Activated CD8-positive, alpha-beta memory T cell treated with anti-CD3 and anti-CD28 coated beads for 1 hour (primary cell): ENCODE results near the gene ATP1B4.

ENCODE experiments used
- DNase-seq, 2 donors: peaks; one replicate each; pipeline ENCODE4 v3.0.0-alpha.2; 2020; ENCODE audit warnings: low read depth in 1 of 2; ENCODE audit errors: extremely low read depth in 1 of 2

ATP1B4 gene

GRCh38 chrX:120372667-120373370 is 10.9 kb downstream of the ATP1B4 start:
- no peak for DNase-seq

GRCh38 chrX:120377179-120377578 is 15.3 kb downstream of the ATP1B4 start:
- DNase-seq, result no peak

- no peak for DNase-seq
Observed at GRCh38 chrX:120377715-120378114, 15.8 kb downstream of the ATP1B4 start.

- no peak for DNase-seq
Observed at GRCh38 chrX:120378570-120378969, 16.7 kb downstream of the ATP1B4 start.

DNA sequence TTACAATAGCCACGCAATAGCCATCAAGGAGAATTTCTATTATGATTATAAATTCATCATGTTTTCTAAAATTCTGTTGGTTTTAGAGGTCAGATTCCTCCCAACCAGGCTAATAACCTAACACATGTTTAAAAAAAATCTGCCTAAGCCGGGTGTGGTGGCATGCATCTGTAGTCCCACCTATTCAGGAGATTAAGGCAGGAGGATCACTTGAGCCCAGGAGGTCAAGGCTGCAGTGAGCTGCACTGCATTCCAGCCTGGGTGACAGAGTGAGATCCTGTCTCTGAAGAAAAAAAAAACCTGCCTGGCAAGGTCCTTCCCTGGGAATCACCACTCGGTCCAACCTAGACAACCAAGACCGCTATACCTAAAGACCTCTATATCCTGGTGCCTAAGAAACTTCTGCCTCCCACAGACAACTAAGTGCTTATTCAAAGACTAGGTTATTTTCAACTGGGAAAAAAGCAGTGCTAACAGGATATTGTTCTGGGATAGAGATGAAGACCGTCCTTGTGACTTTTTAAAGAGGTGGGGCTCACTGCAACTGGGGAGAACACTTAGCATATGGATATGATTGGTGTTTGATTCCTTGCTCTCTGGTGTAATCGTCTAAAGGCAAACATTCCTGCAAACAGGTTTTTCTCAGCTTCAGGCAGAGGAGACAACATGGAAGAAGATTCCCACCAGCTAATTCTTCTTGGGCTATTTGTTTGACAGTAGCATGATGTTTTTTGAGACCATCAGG is 18.2 kb downstream of the ATP1B4 start:
- no peak for DNase-seq

DNA sequence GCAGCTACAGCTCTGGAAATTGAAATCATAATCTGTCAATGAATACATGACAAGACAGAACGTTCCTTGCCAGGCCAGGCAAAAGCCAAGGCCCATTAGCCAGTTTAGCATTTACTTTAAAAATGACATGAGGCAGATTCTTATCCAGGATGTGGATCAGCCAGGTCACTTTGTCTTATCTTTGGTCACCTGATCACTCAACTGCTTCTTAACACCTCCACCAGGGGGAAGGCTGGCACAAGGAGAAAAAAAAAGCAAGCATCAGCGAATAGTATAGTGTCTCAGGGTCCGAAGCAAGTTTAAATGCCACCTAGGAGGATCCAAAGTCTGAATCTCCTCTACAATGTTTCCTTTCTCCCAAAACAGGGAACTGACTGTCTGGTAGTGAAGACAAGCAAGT is 18.8 kb downstream of the ATP1B4 start:
- DNase-seq, result no peak

- no peak for DNase-seq
Observed at GRCh38 chrX:120401301-120401700, 39.4 kb downstream of the ATP1B4 start.

DNA sequence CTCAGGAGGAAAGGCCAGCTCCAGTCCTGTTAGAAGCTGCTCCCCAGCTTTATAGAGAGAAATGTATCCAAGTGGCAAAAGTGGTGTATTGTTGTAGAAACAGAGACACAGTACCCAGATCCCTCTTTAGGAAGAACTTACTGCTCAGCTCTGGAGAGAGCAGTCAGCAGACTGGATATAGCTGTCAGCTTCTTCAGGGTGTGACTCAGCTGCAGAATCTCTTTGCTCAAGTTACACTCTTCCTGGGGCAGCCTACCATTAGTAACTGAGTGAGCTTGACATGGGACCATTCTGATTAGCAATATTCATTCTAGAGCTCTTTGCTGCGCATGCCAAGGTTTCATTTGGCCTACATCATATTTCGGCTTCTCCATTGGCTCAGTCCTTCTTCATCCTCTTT is 40.5 kb downstream of the ATP1B4 start:
- DNase-seq, result no peak

DNA sequence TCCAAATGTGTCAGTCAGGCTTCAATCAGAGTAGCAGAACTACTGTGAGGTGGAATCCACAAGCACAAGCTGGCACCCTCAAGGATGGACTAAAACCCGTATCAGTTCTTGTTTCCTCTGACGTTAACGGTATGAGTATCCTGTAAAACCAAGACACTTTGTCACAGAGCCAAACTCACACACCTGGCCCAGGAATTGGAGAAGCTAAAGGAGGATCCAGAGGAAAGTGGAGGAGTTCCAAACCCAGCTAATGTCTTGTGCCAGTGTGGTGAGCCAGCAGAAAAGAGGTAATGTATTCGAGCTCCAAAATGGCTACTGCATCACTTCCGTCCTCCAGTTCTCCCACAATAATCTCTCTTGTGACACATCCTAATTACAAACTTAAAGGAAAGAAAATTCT is 44.7 kb downstream of the ATP1B4 start:
- DNase-seq, result no peak

- DNase-seq, result no peak
Observed at GRCh38 chrX:120408168-120408567, 46.3 kb downstream of the ATP1B4 start.

GRCh38 chrX:120419463-120419862 is 57.6 kb downstream of the ATP1B4 start:
- no peak for DNase-seq

DNA sequence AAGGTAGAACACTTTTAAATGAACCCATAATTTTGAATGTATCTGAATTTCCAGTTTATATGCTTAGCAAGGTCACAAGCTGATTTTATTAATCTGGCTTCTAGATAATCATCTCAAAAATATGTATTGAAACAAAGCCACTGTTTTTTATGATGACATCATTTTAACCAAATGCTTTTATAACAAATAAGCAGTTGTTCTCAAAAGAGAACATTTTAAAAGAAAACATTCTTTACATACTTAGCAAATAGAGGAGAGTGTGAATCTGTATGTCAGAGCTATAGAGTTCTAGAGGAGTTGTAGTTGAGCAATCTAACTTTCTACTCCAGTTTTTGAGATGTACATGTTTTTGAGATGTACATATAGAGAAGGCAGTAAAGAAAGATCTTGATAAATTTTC is 64.7 kb downstream of the ATP1B4 start:
- DNase-seq, result no peak

- no peak for DNase-seq
Observed at GRCh38 chrX:120428309-120428708, 66.4 kb downstream of the ATP1B4 start.

DNA sequence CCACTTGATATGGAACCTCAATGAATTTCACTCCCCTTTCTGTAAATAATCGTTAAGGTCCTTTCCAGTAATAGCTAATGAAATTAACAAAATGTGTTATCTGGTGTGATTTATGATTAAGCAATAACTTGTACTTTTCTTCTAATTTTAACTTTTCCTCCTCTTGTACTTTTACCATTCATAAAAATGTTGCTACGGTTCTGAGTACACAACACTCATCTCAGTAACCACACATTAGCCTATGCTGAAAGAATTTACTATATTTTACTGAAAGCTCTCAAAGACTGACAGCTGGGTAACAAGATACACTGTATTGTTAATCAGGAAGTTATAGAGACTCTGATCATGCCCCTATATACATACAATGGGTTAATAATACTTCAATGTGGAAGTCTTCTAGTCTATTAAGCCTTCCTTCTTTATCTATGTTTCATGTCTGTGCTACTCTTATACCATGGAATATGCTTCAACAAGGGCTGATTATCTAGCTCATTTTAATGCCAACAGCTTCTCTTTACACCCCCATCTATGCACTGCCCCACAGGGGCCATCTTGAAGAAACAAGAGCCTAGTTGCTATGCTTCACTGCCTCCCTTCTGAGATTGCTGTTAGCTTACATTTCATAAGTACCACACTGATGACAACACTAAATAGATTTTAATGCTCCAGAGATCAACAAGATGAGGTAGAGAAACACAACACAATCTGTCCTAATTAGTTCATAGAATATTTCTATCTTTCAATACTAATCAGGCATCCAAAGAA is 68.1 kb downstream of the ATP1B4 start:
- DNase-seq, result no peak
